Stimulated activated CD4-positive, alpha-beta T cell treated with anti-CD3 and anti-CD28 coated beads, Interleukin-2, amount 100 ng/mL, for 4 hours (primary cell): Measurements from ENCODE around the gene CMPK2.
"Not testable (repeated sequence)": the region's sequence is repeated elsewhere in the genome, so short reads cannot be mapped to it uniquely, and the experiment has no call there.

Experiments
- DNase-seq: peaks from one replicate; pipeline ENCODE4 v3.0.0-alpha.2; 2020; ENCODE audit warnings: low read depth

Gene CMPK2

DNA sequence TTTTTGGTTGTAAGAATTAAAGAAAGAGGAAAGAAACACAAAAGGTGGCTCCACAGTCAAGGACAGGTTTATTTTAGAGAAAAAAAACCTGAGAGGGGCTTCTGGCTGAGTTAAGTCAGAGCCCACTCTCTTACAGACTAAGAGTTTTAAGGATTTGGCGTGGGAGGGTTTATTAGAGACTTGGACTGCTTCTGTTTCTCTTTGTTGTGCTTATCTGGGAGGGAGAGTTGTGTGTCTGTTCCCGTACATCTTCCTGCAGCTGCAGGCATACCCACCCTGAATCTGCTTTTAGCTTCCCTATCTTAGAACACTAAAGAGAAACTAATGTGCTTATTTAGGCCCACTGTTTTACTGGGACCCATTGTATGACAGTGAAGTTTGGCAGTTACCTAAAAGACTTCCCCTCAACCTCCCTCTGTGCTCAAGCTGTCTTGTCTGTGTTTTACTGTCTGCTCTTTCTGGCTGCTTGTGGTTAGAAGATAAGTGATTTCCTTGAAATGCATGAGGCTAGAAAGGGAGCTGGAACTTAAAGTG, 14.6 kb upstream of the CMPK2 start:
- DNase-seq = no peak

DNA sequence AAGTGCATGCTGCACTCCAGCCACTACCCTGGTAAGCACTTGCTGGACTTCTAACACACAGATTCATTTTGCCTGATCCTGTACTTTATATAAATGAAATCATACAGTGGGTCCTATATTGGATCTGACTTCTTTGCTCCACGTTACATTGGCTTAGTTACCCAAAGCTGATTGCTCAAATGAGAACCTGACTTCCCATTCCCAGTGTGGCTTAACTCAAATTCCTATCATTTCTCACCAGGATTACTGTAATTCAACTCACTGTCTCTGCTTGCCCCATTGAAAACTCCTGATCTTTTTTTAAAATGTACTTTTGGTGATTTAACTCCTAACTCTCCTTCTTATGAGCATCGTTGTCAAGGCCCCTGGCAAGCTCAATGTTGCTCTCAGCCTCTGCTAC, 13.3 kb upstream of the CMPK2 start:
- no peak for DNase-seq

DNA sequence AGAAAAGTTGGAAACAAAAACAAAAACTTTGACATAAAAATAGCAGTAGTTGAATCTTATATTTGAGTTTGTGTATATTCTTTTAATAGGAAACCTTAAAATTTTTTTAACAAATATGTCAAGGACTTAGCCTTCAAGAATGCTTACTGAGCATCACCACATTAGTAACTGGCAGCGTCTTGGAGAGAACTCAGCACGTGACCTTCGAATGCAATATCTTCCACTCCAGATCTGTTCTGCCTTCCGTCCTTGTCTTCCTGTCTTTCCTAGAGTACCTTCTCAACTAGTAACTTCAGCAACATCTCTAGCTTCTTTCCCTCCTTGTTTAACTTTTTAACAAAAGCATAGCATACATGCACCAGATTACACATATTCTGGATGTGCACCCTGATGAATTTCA, 12.8 kb upstream of the CMPK2 start:
- no peak for DNase-seq

DNA sequence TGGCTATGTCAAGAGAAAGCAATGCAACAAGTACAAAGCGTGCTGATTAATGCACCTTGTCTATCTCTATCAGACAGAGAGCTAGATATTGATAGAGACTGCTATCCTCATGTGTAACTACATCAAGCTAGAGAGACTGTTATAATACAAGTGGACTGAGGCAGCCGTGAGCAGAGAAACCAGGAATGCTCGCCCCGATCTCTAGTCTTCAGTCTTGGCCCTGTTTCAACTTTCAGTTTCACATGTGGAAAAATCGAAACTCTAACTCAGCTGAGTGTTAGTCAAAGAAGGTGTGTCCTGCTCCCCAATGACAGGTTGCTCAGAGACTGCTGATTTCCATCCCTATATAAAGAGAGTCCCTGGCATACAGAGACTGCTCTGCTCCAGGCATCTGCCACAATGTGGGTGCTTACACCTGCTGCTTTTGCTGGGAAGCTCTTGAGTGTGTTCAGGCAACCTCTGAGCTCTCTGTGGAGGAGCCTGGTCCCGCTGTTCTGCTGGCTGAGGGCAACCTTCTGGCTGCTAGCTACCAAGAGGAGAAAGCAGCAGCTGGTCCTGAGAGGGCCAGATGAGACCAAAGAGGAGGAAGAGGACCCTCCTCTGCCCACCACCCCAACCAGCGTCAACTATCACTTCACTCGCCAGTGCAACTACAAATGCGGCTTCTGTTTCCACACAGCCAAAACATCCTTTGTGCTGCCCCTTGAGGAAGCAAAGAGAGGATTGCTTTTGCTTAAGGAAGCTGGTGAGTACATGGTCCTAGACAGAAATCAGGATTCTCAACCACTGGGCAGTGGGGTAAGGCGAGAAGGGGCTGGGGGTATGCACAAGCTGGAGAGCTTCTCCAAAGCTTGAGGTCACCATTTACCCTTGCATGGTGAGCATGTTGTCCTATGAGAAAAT, 11.9 kb upstream of the CMPK2 start, which contains the start of gene RSAD2:
Gene RSAD2, plus strand, starts transcription at position 376 of the 903 bp plus-strand sequence. Its CDS starts 24 bp downstream, at position 400.
- DNase-seq = peak; percentile 39

DNA sequence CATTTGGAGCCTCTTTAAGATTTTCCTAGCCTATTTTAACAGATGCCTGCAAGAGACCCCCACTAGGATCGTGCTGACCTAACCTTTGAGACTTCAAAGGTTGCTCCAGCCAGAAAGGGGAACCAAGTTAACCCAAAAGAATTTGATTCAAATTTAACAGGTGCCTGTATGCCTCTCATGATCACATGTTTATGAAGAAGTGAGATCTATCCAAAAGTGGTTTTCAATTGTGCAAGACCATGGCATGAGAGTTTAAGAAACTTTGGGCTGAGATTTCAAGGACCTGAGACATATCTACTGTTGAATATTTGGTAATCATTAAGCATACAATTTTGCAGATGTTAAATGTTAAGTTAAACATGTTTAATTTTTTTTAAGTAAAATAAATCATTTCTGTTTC, 10.6 kb upstream of the CMPK2 start:
- no peak for DNase-seq

DNA sequence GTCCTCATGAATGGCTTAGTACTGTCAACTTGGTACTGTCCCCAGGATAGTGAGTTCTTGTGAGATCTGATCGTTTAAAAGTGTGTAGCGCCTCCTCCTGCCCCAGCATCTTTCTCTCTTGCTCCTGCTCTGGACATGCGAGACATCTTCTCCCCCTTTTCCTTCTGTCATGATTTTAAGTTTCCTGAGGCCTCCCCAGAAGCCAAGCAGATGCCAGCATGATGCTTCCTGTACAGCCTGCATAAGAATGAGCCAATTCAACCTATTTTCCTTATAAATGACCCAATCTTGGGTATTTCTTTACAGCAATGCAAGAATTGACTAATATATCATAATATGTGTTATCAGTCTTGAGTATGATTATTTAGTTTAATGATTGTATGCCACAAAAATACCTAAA, 8.3 kb upstream of the CMPK2 start:
- DNase-seq = no peak

DNA sequence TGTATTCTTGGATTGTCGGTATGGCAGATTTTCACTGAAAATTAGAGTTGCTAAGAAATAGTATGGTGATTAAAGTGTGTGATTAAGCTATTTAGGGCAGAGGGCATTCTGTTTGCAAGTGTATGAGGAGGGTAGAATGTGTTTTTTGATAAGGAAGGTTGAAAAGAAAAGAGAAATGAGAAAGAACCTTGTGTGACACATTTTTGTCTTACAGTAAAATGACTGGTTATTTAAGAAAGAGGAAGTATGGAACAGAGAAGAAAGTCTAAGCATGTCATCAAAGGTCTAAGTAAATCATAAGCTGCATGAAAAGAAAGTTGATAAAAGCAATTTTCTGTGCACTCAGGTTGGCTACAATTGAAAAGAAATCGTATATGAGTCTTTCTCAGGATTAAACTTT, 6.7 kb upstream of the CMPK2 start:
- no peak for DNase-seq

DNA sequence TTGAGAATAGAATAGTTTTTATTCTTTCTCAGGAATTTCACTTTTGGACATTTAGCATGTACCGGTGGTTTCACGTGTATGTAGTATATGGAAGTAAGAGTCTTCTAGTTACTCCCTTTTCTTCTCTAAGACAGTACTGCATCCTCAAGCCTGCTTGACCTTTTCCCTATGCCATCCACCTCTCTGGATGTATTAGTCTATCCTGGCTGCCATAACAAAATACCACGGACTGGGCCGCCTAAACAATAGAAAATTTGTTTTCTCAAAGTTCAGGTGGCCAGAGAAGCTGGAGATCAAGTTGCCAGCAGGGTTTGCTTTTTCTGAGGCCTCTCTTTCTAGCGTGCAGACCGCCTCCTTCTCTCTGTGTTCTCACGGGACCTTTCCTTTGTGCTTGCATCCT, 1.3 kb upstream of the CMPK2 start:
- DNase-seq = no peak

DNA sequence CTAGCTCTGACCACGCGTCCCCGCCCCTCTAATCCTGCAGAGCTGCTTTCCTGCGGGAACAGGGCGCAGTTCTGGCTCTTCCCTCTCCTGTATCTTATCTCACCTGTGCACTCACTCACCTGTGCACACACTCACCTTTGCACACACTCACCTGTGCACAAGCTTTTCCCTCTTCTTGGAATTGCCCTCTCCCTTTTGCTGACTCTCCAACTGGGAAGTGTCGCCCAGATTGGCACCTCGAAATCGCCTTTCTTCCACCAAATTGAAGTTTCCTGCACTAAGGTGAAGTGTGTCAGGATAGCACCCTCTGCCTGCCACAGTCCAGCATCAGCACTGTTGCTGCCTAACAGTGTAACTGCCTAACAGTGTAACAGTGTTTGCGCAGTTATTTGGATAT, 566 bp upstream of the CMPK2 start:
- DNase-seq = peak; percentile 39

DNA sequence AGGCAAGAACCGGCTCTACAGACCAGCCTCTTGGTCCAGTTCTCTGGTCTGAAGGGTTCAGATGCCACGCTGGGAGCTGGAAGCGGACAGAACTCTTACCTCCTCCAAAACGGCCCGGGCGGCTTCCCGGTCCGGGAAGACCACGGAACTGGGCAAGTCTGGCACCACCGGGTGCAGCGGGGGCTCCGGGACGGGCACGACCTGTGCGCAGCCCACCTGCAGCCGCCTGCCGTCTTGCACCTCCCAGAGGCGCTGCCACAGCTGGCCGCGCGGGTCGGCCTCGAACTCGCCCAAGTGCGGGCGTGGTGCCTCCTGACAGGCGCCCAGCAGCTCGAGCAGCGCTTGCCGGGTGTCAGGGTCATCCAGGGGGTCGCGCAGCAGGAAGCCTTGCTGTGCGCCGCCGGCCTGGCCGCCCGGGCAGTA, 773 bp downstream of the CMPK2 start:
- no peak for DNase-seq

DNA sequence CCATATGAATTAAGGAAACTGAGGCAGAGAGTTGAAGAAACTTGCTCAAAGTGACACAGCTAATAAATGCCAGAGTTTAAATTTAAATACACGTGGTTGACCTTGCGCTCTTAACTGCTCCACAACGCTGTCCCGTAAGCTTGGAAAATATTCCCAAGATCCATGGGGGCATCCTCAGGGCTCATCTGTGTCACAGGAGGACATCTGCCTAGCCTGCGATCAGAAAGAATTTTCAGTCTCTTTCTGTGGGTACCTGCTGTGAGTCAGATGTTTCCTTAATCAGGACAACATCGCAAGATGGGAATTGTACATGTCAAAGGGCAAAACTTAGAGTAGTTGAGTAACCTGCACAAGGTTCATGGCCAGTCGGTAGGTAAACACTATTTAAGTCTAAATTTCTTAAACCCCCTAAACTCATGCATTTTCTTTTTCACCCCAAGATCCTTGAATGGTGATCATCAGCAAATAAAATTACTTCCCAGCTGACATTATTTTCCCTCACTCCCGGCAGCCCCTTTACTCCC, 1.4 kb downstream of the CMPK2 start:
- no peak for DNase-seq

DNA sequence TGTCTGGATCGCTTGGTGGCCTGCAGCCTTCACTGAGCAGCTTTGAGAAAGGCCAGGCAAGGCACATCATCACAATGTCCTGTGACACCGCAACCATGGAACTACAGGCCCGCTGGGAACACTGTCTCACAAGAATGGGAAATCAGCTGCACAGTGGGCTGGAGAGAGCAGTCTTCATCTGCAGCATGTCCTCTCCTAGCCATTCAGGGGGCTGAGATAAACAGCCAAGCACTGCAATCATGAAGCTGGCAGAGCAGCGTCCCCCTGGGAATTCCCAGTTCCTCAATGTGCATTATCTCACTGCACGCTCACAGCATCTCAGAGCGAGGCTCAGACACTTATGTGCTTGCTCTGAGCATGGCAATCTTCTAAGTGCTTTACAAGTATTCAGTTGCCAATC, 1.9 kb downstream of the CMPK2 start:
- DNase-seq = no peak

DNA sequence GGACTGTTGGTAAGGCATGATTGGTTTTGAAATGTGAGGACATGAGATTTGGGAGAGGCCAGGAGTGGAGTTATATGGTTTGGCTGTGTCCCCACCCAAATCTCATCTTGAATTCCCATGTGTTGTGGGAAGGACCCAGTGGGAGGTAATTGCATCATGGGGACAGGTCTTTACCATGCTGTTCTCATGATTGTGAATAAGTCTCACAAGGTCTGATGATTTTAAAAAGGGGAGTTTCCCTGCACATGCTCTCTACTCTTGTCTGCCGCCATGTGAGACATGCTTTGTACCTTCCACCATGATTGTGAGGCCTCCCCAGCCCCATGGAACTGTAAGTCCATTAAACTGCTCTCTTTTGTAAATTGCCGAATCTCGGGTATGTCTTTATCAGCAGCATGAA, 5.4 kb downstream of the CMPK2 start:
- DNase-seq = no peak

DNA sequence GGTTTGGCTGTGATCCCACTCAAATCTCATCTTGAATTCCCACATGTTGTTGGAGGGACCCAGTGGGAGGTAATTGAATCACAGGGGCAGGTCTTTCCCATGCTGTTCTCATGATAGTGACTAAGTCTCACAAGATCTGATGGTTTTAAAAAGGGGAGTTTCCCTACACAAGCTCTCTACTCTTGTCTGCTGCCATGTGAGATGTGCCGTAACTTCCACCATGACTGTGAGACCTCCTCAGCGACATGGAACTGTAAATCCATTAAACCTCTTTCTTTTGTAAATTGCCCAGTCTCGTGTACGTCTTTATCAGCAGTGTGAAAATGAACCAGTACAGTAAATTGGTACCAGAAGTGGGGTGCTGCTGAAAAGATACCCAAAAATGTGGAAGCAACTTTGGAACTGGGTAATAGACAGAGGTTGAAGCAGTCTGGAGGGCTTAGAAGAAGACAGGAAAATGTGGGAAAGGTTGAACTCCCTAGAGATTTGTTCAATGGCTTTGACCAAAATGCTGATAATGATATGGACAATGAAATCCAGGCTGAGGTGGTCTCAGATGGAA, 7.2 kb downstream of the CMPK2 start:
- not testable (repeated sequence) for DNase-seq

DNA sequence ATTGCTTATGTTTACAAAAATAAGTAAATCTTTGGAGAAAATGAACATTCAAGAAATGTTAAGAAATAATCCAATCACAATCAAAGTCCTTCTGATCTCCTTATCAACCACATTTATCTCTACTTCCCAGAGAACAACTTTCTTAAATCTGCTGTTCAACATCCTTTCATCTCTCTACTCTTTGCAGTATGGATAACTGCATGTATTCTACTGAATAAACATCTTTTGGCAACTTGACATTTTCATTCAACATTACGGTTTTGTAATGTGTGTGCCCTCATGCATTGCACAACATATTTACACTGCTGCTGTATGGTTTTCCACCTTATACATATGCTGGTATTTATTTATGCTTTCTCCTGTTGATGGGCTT, 9.2 kb downstream of the CMPK2 start:
- no peak for DNase-seq

DNA sequence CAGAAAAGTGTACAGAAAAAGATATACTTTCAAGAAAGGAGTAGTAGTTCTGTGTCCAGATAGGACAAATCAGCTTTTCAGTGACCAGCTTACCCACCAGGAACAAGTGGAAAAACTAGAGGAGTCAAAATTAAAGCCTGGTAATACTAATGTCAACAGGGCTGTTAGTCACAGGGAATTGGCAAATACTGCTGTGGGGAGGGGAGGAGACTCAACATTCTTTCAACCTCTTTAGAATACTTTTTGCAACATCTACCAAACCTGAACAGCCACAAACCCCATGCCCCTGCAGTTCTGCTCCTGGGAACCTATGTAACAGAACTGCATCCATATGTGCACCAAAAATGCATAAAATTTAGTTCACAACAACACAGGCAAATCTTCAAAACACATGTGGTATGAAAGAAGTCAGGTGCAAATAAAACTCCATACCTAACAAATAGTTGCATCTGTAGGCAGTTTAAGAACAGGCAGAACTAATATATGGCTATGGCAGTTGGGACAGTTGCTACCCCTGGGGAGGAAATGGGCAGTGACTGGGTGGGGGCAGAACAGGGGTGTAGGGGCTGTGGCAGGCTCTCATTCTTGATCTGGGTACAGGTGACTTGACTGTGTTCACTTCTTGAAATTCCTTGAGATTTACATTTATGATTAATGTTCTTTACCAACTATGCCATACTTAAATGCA, 9.7 kb downstream of the CMPK2 start:
- DNase-seq = no peak

DNA sequence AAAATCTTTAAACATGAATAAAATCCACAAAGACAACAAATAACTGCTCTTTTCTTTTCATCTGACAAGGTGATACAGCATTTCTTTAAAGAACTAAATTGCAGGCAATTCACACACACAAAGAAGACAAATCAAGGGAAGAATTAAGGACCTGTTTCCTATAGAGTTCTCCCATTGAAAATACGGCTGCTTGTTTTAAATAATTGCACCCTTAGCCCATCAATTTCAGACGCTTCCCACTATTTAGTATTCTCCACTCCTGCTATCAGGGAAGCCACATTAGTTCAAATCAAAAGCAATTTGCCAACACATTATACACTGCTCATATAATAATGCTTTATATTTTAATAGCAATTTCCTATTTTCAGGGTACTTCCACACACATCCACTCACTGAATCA, 11.3 kb downstream of the CMPK2 start:
- DNase-seq = no peak

DNA sequence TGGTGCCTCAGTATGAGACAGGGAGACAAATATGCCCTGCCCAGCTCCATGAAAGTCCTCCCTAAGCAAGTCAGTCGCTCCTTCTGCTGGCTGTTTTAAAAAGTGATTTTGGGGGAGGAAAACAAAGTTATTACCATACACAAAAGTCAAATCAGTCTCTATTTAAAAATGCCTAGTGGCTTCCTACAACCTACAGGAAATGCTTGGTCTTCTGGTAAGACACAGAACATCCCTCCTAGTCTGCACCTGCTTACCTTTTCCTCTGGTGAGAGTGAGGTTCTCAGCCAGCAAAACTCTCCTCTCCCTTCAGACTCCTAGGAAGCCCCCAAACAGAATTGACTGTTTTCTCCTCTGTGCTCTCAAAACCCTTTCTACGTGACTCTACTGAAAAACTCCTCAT, 13.5 kb downstream of the CMPK2 start:
- DNase-seq = no peak

DNA sequence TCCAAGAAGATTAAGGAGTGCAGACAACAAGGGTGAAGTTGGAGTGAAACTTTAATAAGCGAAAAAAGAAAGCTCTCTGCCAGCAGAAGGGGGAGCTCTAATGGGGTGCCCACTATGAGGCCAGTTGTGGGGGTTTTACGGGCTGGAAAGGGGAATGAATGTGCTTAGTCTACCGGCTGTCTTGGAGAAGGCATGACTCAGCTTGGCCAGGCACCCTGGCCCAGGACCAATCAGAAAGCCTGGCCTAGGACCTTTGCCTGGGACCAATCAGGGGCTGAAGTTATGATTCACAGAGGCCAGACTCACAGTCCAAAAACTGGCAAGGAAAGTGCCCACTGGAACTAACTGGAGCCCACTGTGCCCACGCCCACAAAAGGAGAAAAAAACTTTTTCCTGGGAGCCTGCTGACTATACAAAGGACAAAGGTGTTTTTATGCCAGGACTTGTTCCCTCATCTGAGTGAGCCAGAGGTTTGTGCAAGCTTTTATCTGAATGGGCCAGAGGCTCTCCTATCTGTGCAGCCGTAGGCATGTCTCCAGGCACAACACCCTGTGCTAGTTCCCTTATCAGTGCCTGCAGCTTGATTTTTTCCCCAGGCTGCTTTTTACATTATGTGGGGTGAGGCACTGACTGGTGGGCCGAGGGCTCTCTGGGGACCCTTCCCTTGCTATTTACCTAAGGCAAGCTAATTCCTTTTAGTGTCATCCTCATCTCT, 18.6 kb downstream of the CMPK2 start:
- no peak for DNase-seq

DNA sequence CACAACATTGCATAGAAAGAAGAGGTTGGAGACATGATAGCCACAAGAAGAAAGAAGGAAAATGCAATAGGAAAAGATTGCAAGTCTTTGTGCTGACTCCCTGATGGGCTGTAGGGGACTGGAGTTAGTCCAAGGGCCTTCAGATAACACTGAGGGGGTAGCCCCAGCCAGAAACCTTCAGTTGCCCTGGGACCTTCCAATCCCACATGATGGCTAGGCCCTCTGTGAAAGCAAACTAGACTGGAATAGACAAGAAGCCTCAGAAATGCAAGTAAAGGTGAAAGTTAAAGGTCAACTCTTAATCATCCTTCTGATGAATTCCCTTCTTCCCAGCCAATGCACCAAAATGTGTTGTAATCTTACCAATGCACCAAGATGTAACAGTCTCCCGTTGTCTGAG, 19.2 kb downstream of the CMPK2 start:
- DNase-seq = no peak

DNA sequence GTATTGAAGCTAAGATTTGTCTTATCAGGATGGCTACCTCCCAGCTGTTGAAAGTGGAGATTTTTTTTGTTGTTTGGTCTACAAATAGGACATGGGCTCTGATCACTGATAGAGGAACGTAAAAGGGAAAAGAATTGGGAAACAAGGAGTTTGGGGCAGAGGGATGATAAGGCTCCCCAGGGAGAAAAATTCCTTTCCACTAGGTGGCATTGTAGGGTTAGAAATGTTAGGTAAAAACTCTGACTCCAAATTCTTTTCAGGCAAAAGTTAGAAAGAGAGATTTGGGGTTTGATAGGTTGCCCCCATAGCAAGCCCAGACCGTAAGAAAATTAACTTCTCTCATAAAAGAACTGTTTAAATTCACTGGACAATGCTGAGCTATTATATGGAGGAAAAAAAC, 19.8 kb downstream of the CMPK2 start:
- DNase-seq = no peak

DNA sequence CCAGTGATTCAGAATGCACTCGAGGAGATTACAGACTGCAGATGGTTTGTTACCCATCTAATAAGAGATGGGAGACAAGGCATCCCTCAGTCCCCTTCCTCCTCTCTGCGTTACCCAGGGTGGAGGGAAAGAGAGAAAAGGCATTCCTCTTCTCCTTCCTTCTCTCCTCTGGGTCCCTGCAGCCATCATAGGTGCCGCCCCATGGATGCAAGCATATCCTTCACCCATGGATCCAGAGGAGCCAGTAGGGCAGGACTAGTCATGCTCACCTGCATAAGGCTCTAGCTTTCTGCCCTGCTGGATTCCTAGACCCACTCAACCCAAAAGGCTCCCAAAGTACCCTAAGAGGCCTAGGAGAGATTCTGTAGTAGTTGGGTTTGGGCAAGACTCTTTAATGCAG, 20.4 kb downstream of the CMPK2 start:
- DNase-seq = no peak
